Measurements from ENCODE around the gene EAPP. TPM values are rescaled to one million over a fixed set of nuclear protein-coding genes. Genes with fewer than 3 reads are reported as not detected.
A peak's percentile ranks its signal among the peaks of the same experiment; 100 is the strongest.

Gene EAPP
- total and polyA plus RNA-seq, 2 of the 13 experiments (the other 11 are each of a cell fraction or from before 2014, with no cell fraction given): 68.7 to 110 TPM

- TF ChIP-seq PBX2 (CRISPR knock-in tag; IDR thresholded peaks at IDR 0.05) (no peak), CBX5 (CRISPR knock-in tag; IDR thresholded peaks at IDR 0.05; ENCODE audit: borderline replicate concordance) (peak; percentile 54; the same call in 1 of the 2 replicates), ELF1 (CRISPR knock-in tag; IDR thresholded peaks at IDR 0.05) (0 out of 2 replicates have a peak, but pooled peaks have one; percentile 10), ZNF800 (CRISPR knock-in tag; IDR thresholded peaks at IDR 0.05) (no peak), HNF1A (IDR thresholded peaks at IDR 0.05; ENCODE audit: low read depth) (no peak), HNF1A (CRISPR knock-in tag; IDR thresholded peaks at IDR 0.05; ENCODE audit: borderline replicate concordance) (no peak), ZMAT3 (CRISPR knock-in tag; conservative IDR thresholded peaks at IDR 0.05) (no peak), ZNF776 (CRISPR knock-in tag; IDR thresholded peaks at IDR 0.05) (no peak), ARID5B (CRISPR knock-in tag; IDR thresholded peaks at IDR 0.05) (peak; percentile 26; the same call in 1 of the 2 replicates), ZNF670 (CRISPR knock-in tag; IDR thresholded peaks at IDR 0.05; ENCODE audit: borderline replicate concordance) (no peak), HOXA3 (CRISPR knock-in tag; IDR thresholded peaks at IDR 0.05) (no peak), ZNF761 (CRISPR knock-in tag; conservative IDR thresholded peaks at IDR 0.05) (no peak), ZNF431 (CRISPR knock-in tag; IDR thresholded peaks at IDR 0.05; ENCODE audit: borderline replicate concordance, low read depth) (no peak), ZNF724P (CRISPR knock-in tag; IDR thresholded peaks at IDR 0.05; ENCODE audit: borderline replicate concordance) (peak; percentile 34; the same call in 1 of the 2 replicates), ZNF17 (CRISPR knock-in tag; IDR thresholded peaks at IDR 0.05) (no peak), TEAD3 (CRISPR knock-in tag; optimal IDR thresholded peaks at IDR 0.05; ENCODE audit: borderline replicate concordance) (peak; percentile 19), SAP130 (CRISPR knock-in tag; IDR thresholded peaks at IDR 0.05; ENCODE audit: low read depth) (peak; percentile 45; the same call in 1 of the 2 replicates), ATF3 (CRISPR knock-in tag; IDR thresholded peaks at IDR 0.05) (no peak), ZFP82 (CRISPR knock-in tag; IDR thresholded peaks at IDR 0.05; ENCODE audit: borderline replicate concordance) (no peak), JUNB (CRISPR knock-in tag; IDR thresholded peaks at IDR 0.05; ENCODE audit: borderline replicate concordance) (no peak)
Measured at GRCh38 chr14:34507459-34507858, 32.0 kb downstream of the EAPP start (continued).
